SHP77 treated with DMSO at 0.1 percent for 48 hours (cell line): Measurements from ENCODE around the gene EPN3.

Source experiments
- DNase-seq: peaks from one replicate; lab custom pipeline; 2025; lab: John Stamatoyannopoulos, UW

Gene EPN3

DNA sequence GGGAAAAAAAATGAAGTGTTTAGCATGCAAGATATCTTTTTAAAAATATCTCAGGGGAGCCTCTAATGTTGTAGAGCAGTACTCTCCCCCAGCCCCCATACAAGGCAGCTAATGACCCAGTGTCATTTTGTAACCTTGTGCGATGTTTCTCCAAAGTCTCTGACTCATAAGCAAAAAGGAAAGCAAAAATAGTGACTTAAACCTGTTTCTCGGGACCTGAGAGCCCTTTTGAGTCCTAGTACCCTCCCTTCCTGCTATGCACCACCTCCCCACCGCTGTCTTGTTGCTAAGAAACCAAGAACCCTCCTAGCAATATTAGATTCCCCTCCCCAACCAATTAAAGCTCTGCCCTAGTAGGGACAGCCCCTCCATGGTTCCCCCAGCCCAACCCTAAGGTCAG is 21.5 kb upstream of the EPN3 start:
- no peak for DNase-seq

DNA sequence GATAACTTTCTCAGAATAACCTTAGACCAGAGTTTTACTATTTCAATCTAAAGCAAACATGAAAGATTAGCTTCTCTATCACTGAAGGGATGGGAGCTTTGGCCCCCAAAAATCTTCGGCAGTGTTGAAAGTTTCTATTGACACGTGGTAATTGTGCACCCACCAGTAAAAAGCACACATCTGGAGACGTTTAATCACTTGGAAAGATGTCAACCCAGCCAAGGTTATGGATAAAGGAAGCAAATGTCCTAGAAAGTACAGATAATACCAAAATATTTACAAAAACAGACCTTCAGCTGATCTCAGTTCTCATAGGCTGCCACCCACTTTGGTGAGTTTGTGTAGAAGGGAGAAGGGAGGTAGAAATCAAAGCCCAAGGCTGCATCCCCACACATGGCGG is 19.0 kb upstream of the EPN3 start:
- no peak for DNase-seq

DNA sequence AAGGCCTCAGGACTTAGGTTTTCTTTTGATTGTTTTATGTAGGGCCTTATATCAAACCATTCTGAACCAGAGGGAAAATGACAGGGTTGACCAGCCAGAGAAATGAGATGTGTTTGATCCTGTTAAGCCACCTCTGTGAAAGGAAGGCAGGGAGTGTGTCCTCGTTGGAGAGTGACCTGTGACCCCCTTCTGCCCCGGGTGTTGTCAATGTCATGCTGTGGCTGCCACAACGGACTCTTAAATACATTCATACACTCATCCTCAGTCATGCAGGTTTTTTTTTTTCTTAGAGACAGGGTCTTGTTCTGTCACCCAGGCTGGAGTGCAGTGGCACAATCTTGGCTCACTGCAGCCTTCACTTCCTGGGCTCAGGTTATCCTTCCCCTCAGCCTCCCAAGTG is 18.1 kb upstream of the EPN3 start:
- DNase-seq, result no peak

DNA sequence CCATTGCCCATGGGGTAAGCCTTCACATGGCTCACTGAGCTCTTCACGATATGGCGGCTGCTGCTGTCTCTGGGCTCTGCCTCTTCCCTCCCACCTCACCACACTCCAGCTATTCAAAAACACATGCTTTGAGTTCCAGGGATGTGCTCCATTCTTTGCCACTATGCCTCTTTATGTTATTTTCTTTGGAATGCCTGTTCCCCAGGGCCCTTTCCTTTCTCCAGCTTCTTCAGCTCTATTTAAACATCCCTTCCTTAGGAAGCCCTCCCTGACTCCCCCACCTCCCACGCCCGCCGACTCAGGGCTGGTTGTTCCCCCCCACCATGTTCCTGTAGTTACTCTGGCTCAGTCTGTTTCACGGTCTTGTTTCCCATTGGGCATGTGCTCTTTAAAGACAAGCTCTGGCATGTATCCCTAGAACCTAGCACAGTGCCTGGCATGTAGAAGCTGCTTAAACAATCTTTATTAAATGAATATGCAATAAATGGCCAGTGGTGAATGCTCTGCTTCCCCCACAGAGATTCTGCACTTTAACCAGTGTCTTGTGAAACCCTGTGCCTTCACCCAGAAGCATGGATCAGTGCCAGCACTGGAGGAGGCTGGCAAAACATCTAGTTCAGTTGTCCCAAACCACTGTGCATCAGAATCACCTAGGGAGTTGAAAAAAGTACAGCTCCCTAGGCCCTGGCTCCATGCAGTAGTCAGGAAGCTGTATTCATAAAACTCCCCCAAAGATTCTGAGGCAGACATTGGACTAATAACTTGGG is 17.4 kb upstream of the EPN3 start:
- no peak for DNase-seq

DNA sequence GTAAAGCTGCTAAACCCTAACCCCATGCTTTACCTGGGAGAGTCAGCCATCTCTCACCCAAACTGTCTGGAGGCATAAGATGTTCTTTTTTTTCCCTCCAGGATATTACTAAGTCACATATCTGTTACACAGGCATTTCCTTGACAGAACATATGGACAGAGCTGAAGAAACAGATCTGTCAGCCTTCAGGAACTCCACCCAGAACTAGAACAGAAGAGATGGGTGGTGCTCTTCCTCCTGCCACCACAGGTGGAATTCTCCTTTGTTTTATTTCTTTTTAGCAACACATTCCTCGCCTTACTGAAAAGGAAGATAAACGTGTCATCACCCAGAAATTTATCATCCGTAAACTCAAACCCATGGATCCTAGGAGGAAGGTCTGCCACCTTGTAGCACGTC is 15.5 kb upstream of the EPN3 start:
- no peak for DNase-seq

DNA sequence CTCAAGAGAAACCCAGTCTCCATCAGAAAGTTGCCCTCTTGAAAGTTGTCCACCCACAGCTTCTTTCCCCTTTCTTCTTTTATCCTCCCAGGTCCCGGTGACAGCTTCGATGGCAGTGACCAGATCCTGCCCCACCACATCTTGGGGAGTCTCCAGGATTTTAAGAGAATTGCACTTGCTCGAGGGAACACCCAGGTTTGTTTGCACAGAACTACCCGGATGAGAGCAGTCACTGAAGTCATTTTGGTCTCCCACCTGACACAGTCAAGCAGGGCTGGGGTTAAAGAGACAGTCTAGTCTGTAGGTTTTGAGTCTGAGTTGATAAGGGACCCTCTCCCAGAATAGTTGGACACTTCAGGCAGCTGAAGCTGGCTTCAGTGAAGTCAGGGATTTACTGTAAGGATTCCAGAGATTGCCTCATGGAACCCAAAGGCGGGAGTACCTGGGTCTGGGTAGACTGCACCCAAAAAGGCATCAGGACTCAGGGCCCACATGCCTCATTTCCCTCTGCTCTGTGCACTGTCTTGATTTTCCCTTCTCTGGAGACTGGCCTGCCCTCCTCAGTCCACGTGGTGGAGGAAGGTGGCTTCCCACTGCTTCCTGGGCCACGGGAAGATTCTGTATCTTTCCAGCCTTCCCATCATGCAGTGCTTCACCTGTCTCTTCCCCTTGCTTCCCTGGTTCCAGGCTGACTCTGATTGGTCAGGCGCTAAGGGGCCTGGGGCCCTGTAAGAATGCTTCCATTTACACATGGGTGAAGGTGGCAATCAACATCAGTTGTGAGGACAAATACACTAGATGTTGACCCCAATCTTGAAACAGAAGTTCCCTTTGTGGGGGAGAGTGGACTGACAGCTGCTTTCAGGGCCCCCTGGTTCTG is 14.8 kb upstream of the EPN3 start:
- no peak for DNase-seq

DNA sequence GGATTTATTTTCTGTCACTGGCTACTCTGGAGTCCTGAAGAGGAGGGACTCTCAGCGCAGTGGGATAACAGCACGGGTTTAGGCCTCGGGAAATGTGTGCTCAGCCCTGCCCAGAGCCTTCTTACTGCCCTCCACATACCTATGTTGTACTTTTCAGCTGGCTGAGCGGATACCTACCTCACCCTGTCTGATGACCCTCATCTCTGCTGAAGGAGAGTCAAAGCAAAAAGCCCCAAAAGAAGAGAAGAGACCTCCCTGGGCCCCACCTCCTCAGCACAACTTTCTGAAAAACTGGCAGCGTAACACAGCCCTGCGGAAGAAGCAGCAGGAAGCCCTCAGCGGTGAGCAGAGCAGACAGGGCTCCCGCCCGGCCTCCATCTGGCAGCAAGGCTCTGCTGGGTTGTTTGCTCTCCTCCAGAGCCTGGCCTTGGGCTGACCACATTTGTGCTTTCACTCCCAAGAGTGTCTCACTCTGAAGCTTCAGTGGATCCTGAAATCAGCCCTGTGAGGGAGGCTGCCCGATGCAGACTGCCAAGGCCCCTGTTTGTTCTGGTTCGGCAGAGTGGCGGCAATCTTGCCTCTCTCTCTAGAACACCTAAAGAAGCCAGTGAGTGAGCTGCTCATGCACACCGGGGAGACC is 14.0 kb upstream of the EPN3 start:
- DNase-seq, result no peak

DNA sequence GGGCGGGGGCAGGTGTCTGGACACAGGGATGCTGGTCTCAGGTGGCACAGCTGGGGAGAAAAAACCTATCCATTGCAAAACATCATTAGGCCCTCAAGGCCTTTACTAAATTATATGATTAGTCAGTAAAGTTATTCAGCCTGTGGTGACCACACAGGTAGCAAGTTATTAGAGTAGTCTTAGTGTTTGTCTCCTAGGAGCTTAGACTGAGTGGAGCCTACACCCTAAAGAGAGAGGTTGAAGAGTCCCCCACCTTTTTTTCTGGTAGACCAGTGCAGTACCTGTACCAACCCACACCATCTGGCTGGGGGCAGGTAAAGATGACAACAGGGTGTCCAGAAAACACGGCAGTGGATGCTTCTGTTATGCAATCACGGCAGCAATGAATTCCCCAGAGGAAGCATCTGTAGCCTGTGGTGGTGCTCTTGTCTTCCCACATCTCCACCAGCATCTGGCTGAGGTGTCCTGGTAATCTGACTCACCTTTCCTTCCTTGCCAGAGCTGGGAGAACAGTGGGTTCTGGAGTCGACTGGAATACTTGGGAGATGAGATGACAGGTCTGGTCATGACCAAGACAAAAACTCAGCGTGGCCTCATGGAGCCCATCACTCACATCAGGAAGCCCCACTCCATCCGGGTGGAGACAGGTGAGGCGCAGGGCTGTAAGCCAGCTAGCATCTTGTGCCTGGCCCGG is 13.2 kb upstream of the EPN3 start:
- no peak for DNase-seq

DNA sequence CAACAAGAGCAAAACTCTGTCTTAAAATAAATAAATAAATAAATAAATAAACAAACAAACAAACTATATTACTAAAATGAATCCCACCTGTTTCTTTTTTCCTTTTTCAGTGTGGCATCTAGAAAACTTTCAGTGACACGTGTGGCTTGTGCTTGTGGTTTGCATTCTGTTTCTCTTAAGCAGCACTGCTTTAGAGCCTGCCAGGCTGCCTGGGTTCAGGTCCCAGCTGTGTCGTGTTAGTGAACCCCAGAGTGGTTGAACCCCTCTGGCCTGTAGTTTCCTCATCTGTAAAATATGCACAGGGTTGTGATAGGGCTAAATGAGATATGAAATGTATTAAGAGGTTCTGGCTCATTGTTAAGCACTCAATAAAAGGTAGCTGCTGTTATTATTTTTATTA is 12.1 kb upstream of the EPN3 start:
- DNase-seq, result no peak

DNA sequence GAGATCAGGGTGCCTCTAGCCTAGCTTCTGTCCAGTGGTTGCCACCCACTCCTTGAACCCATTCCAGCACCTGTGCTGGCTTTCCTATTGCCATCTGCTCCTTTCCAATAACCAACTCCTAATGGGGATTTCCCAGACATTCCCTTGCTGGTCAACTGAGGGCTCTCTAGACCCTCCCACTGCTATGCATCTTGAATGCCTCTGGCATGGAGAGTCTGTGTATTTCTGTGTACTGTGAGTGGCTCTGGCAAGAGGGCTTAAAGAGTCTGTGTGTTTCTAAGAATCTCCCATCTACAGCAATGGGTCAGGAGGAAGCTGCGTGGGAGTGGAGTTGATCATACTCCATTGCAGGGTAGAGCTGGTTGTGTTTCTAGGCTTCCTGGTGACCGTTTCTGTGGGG is 11.0 kb upstream of the EPN3 start:
- DNase-seq, result no peak

DNA sequence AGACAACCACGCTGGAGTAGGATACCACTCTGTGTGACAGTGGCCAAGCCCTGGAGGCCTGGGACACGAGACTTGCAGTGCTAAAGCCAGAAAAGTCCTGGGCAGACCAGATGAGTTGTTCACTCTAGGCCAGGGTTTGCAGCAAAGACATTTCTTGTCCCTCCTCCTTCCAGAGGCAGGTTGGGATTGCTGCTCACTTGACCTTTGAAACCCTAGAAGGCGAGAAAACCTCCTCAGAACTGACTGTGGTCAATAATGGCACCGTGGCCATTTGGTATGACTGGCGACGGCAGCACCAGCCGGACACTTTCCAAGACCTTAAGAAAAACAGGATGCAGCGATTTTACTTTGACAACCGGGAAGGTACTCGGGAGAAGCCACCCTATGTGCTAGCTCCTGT is 9.8 kb upstream of the EPN3 start:
- no peak for DNase-seq

DNA sequence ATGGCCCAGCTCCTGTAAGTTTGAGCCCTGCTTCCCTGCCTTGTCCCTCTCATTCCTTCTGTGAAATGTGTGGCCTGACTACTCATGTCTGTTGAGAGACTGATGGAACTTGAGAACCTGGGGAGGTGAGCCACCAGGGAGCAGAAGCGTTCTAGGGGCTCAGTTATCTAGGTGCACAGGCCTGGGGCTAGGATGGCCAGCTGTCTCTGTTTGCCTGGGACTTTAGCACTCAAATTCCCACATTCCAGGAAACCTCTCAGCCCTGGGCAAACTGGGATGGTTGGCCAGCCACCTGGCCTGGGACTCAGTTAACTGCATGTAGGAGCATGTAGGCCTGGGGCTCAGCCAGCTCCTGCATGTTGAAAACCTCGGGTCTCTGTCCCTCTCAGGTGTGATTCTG is 9.3 kb upstream of the EPN3 start:
- no peak for DNase-seq

DNA sequence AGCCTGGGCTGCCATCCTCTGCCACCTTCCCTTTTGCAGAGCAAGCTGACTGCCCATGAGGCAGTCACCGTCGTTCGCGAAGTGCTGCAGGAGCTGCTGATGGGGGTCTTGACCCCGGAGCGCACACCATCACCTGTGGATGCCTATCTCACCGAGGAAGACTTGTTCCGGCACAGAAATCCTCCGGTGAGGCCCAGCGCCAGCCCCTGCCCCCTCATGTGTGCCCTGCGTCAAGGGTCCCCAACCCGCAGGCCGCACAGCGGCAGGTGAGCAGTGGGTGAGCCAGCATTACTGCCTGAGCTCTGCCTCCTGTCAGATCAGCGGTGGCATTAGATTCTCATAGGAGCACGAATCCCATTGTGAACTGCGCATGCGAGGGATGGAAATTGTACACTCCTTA is 7.7 kb upstream of the EPN3 start:
- no peak for DNase-seq

DNA sequence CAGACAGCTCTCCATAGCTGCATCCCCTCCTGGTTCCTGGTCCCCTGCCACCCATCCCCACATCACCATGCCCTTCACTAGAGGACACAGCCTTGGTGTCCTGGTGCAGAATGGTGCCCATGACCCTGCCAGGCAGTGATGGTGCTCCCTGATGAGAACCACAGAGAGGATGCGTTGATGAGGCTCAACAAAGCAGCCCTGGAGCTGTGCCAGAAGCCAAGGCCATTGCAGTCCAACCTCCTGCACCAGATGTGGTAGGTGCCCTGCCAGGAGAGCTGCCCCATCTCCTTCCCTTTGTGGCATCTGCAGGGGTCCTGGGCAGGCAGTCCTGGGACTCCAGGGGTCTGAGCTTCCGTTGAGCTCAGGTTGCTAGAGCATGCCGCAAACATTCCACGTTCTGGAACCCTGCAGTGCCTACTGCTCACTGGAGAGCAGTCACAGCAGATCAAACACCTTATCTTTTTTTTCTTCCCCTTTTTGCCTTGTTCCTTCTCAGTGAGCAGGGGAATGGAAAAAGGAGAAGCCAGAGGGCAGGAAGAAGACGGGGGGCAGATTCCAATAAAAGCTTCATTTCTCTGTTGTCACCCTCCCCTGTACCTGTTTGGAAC is 5.3 kb upstream of the EPN3 start:
- DNase-seq, result no peak

DNA sequence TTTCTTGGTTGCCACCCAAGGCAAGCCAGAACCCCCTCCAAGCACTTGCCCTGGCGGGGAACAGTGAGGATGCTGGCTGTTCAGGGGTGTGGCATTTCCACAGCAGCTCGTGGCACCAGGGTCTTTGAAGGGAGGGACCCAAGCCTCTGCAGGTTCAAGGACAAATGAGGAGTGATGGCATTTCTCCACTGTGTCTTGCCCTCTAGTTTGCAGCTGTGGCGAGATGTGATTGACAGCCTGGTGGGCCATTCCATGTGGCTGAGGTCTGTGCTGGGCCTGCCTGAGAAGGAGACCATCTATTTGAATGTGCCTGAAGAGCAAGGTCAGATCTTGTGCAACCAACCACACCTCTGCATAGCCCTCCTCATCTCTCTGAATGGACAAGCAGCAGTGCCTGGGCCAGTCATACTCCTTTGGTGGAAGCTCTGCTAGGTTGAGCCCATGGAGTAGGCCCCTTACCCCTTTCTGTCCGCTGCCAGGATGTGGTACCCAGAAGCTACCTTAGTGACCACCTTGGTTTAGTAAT is 4.5 kb upstream of the EPN3 start:
- DNase-seq, result no peak

DNA sequence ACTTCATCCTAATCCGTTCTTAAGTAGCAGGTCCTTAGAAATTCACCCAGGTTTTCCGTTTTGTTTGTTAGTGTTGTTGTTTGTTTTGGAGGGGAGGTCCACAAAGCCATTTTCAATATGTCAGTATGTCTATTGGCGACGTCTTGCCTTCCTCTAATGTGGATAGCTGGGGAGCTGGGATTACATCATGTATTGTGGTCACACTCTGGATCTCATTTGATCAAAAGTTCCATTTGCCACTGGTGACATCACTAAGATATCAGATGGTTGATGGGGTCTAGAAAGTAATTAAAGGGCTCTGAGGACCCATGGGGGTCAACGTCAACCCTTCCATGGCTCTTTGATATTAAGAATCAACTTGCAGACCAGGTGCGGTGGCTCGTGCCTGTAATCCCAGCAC is 2.7 kb upstream of the EPN3 start:
- DNase-seq, result no peak

DNA sequence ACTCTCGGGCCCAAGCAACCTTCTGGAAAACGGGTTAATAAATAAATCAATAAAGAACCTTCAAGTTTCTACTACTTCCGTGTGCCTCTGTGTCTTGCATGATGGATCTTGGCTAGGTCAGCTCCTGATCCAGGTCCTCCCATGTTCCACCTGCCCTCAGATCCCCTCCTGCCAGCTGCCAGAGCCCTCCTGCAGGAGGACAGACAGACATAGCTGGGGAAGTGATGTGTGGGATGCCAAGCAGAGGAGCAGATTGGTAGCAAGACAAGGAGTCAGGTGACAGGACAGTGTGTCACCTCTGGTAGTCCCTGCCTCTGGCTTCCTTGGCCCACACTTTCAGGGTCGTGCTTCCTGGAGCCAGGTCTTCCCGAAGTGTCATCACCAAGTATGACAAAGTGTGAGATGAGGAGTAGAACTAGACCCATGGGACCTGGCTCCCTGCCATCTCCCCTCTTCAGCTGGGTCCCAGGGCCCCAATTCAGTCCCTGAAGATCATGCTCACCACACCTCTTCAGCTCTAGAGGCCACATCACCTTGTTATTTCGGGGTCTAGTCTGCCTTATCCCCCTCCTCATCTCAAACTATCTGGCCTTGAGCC is 1.0 kb upstream of the EPN3 start:
- no peak for DNase-seq

DNA sequence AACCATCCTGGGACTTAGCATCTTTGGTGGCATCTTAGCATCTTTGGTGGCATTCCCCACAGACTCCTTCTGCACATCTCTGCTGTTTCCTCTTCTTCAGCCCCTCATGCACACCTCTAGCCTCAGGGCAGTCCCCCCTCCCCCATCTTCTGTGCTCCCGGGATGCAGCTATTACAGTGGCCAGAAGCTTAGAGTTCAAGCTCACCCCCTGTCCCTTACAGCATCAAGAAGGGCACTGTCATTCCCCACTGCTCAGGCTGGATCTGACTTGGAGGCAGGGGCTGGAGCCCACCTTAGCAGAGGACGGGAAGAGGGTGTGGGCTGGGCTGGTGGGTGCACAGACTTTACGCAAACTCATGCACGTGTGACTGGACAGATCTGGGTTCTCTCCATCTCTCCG is 650 bp downstream of the EPN3 start:
- DNase-seq, result no peak

DNA sequence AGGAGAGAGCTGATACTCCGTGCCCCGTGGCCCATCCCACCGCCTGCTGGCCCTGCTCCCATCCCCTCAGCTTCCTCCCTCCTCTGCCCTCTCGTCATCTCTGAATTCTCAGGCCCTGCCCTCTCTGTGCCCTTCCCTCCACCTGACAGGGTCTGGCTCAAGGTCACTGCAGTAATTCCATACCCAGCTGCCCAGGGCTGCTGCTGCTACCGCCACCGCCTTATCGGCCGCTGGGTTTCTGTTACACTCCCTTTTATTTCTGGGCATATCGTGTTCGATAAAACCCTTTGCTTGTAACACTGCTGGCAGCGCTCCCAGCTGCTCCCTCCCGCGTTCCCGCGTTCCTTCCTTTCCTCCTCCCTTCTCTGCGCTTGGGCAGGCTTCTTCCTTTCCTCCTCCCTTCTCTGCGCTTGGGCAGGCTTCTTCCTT is 1.2 kb downstream of the EPN3 start:
- DNase-seq, result no peak

DNA sequence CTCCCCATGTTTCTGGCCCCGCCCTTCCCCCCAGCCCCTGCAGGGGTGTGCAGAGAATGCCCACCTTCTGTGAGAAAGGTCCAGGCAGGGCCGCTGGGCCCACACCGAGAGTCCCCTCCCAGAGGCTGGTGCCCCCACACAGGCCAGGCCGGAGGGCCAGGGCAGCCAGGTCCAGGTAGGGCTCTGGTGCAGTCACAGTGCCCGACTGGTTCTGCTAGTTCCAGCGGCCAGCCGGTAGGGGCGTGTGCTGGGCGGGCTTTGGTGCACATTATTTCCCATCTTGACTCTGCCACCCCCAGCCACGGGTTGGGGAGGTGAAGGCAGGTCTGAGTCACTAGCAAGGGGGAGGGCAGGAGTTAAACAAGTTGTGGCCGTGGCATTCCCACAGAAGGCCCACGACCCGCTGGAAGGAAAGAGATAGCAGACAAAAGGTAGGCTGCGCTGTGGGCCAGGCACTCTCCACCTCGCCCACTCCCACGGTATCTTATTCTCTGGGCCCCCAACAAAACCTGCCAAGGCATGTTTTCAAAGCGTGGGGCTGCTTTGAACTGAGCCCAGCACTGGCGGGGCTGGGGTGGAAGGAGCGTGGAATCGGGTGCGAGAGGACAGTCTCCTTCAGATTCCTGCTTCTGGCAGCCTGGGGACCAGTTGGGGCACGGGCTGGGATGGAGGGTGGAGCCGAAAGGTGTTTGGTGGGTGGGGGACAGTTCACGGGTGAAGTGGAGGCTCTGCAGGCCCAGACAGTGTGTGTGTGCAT is 1.9 kb downstream of the EPN3 start:
- no peak for DNase-seq

DNA sequence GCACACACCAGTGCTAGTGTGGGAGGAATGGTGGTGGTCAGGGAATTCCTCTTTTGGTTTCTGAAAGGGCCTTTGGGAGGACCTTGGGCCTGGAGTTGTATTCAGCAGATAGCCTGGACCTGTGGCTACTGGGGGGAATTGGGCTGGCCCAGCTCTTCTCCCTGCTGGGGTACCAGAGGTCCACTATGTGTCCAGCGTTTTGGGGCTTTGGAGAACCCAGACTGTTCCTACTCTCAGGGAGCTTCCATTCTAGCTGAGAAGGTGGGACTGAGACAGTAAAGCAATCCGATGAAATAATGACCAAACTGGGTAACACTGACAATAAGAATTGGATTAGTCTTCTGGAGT is 2.4 kb downstream of the EPN3 start:
- no peak for DNase-seq
